ENCODE measurements around the gene ZNF174. TPM values are rescaled to one million over a fixed set of nuclear protein-coding genes. Genes with fewer than 3 reads are reported as not detected.

ZNF174 gene
- 11.0 and 12.0 TPM in 2 replicates for total RNA-seq

GRCh38 chr16:3400779-3401688, at the start of gene ZNF174, which contains the start of gene ZSCAN32:
ZNF174 (plus strand) TSS chr16:3401215; CDS start chr16:3402005, 790 bp downstream.
ZSCAN32 (minus strand) TSS chr16:3401004; CDS start chr16:3397557, 3,447 bp downstream.

GRCh38 chr16:3355589-3355988, 45.4 kb upstream of the ZNF174 start, which contains the start of gene OR2C1:
OR2C1 (plus strand) TSS chr16:3355889; CDS start chr16:3355941, 52 bp downstream.

GRCh38 chr16:3443108-3444031, 42.4 kb downstream of the ZNF174 start, which contains the start of the genes NAA60 and ZNF597:
NAA60 (plus strand) TSS chr16:3443680; CDS start chr16:3476228, 32,548 bp downstream.
ZNF597 (minus strand) TSS chr16:3443504; CDS start chr16:3443153, 351 bp downstream.

Other genes starting within 250 kb of the ZNF174 start
- not detected in 2 replicates for gene OR1F1, start 213.0 kb upstream of the ZNF174 start, total RNA-seq
- gene ZNF200, start 166.1 kb upstream of the ZNF174 start, total RNA-seq = 9.2 and 9.5 TPM in 2 replicates
- gene MEFV, start 144.6 kb upstream of the ZNF174 start, total RNA-seq = 0.12 and 0.16 TPM in 2 replicates
- 69.1 and 74.9 TPM in 2 replicates for gene ZNF263, start 117.7 kb upstream of the ZNF174 start, total RNA-seq
- 4.5 and 5.2 TPM in 2 replicates for gene TIGD7, start 95.8 kb upstream of the ZNF174 start, total RNA-seq
- 26.2 and 28.4 TPM in 2 replicates for gene ZNF75A, start 95.7 kb upstream of the ZNF174 start, total RNA-seq
- 0.16 and 0.24 TPM in 2 replicates for gene OR2C1, start 45.3 kb upstream of the ZNF174 start, total RNA-seq
- gene ZSCAN32, start 211 bp upstream of the ZNF174 start, total RNA-seq = 15.7 and 18.2 TPM in 2 replicates
- gene ZNF597, start 42.3 kb downstream of the ZNF174 start, total RNA-seq = 2.4 and 3.2 TPM in 2 replicates
- 16.5 and 17.8 TPM in 2 replicates for gene NAA60, start 42.5 kb downstream of the ZNF174 start, total RNA-seq
- gene C16orf90, start 94.3 kb downstream of the ZNF174 start, total RNA-seq = not detected in 2 replicates
- 14.7 and 25.8 TPM in 2 replicates for gene CLUAP1, start 99.8 kb downstream of the ZNF174 start, total RNA-seq
- 0.12 and 0.16 TPM in 2 replicates for gene NLRC3, start 176.2 kb downstream of the ZNF174 start, total RNA-seq
- 6.8 and 7.1 TPM in 2 replicates for gene SLX4, start 210.4 kb downstream of the ZNF174 start, total RNA-seq

All from hair follicle dermal papilla cell (primary cell).